GM18498 (cell line): ENCODE results near the gene SLC34A3.
A peak's percentile ranks its signal among the peaks of the same experiment; 100 is the strongest.

ENCODE experiments used
- ATAC-seq: cut with Tn5 transposase; IDR thresholded peaks from one replicate; pipeline ENCODE4 v1.9.1; 2021; ENCODE audit warnings: mild to moderate bottlenecking, moderate library complexity; ENCODE audit not compliant: unreplicated experiment

The SLC34A3 gene

DNA sequence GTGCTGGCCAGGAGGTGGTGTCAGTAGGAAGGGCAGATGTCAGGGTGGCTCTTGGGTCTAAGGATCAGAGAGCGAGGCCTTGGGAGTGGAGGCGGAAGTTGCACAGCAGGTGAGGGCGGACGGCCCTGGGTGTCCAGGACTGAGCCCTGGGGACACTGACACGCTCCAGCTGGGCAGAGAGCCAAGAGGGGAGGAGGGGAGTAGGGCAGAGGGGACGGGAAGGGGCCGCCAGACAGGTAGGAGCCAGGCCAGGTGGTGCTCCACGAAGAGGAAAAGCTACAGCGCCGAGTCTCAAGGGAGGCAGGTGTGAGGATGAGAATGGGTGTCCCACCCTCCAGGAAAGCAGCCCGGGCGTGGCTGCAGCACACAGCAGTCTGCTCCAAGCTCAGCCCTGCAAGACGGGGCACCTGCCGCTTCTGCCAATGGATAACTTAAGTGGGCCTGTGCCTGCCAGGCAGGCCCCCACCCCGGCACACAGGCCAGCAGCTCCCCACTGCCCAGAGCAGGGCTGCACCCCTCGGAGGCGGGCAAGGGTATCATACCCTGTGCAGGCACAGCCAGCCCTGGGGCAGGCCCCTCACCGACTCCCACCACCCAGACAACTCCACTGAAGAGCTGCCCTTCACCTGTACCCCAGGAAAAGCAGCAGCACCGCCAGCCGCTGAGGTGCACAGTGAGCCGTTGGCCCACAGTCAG lies 35.0 kb upstream of the SLC34A3 start:
- no peak for ATAC-seq

DNA sequence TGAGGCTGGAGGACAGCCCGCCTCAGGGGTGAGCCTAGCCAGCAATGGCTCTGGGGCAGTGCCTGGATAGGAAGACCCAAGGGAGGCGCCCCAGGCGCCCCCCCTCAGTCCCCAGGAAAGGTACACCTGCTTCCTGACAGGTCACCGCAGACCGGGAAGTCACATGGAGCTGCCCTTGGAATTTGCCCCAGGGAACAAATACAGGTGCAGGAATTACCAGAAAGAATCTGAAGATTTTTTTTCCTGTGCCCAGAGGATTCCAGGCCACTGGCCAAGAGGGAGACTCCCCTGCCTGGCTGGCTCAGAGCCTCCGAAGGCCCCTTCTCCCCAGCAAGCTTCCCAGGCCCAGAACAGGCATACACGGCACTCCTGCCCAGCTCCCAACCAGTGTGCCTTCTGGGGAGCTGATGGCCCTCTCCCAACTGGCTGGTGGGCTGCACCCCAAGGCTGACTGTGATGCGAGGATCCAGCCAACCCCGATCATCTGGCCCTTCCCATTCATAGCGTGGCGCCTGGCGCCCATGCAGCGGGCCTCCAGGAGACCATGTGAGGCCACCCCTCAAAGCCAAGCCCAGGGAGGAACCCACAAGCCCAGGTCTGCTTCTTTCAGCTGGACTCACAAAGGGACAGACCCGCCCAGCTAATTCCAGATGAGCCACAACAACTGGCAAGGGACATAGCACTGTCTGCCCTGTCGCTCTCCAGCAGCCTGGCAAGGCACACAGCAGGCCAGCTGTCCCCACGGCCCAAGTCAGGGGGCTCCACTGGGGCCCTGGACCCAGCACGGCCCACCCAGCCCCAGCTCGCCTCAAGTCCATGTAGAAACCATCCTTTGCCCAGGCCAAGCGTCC lies 32.4 kb upstream of the SLC34A3 start:
- no peak for ATAC-seq

DNA sequence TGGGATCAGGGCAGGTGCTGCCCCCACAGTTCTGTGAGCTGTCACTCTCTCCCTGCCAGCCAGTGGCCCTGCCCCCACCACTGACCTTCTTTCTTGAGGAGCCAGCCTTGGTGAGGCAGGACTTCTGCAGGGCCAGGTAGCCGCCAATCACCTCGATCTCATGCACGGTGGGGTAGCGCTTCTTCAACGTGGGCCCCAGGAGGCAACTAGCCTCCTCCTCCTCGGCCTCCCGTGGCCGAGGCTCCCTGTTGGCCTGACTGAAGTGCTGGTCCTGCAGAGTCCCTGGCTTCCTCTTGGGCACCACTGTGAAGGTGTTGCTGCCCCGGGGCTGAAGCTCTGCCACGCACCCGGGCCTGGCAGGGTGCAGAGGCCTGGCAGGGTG lies 31.8 kb upstream of the SLC34A3 start:
- ATAC-seq, result no peak

DNA sequence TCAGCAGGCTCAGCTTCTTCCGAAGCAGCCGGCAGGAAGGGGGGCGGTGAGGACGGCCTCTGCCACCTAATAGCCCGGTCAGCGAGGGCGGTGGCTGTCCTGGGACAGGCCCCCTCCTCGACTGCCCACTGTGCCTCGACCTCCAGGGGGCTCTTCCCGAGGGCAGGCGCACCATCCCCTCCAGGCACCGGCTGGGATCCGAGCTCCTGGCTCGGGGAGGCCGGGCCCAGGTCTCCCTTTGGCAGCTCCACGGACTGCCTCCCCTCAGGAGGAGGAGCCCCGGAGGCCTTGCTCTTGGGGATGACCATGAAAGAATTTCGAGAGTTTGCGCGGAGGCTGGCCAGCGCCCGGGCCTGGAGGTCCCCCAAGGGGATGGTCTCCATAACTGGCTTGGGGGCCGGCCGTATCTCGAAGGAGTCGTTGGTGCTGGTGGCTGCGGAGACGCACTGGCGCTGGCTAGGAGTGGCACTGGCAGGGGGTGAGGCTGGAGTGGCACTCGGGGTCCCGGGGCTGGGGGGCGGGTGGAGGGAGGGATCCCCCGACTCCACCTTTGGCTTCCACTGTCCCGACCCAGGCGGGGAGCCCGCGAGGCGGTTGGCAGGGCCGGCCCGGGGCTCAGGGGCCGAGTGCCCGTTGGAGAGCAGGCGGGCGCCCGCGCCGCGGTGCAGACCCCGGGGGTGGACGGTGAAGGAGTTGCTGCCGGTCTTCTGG lies 31.1 kb upstream of the SLC34A3 start:
- no peak for ATAC-seq

DNA sequence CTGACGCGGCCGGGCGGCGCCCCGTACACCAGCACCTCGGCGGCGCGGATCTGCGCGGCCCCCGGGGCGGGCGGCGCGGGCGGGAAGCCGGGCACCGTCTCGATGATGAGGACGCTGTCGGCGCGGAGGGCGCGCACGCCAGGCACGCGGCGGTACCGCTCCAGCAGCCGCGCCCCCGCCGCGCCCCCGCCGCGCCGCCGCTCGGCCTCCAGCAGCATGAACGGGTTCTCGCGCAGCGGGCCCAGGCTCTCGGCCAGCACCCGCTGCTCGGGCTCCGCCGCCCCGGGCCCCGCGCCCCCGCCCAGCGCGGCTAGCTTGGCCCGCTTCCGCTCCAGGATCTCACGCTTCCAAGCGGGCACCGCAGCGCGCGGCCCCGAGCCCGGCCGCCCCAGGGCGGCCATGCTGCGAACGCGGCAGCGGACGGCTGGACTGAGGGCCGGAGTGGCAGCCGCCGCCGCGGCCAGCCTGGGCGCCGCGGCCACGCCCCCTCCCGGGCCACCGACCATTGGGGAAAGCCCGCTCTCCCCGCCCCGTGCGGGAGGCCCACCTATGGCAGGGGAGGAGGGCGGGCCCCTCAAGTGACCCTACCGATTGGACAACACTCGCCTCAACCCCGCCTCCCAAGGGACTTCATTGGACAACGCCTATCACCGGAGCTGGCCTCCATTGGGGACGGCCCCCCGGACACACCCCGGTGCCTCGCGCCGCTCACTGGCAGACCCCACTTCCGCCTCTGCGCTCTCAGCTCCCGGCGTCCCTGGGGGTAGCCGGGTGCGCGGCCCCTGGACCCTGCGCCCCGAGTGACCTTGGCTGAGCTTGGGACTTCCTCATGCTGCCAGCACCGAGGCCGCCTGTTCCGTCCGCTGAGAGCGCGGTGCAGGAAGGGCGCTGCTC lies 30.1 kb upstream of the SLC34A3 start, which contains the start of gene TPRN:
Gene TPRN (minus strand): TSS at position 431 of the 894 bp plus-strand sequence. CDS start 30 bp downstream, at position 401.
- ATAC-seq, result peak; percentile 92

DNA sequence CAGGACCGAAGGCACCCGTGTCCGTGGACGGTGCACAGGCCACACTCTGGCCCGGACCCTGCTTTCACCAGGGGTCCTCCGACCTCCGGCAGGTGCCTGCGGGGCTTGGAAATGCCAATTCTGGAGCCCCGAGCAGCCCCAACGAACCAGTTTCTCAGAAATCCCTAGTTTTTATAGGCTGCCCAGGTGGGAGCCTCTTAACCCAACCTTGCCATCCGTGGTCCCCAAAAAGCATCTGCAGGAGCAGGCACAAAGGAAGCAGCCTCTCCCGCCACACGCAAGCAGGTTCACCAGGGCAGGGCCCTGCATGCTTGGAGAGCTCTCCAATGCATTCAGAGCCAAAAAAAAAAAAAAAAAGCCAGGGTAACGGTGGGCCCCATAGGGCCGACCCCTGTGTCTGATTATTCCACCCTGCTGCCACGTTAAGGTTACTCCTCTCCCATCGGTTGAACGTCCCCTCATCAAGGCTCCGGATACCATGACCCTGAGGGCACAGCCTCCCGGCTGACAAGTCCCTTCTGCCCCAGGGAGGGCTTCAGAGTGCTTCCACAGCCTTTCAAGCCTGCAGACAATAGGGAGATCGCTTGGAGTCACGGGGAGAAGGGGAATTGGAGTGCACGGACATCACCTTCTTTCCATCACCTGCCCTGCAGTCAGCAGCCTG lies 29.4 kb upstream of the SLC34A3 start:
- no peak for ATAC-seq

DNA sequence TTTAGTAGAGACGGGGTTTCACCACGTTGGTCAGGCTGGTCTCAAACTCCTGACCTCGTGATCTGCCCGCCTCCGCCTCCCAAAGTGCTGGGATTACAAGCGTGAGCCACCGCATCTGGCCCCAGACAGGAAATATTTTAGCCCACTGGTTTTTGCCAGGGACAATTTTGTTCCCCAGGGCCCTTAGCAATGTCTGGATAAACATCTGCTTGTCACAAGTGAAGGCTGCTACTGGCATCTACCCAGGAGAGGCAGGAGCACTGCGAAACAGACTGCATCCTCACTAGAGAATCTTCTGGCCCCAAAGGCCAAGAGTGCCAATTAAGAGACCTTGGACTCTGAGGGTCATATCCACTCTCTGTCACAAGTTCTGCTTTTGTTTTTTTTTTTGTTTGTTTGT lies 27.7 kb upstream of the SLC34A3 start:
- no peak for ATAC-seq

DNA sequence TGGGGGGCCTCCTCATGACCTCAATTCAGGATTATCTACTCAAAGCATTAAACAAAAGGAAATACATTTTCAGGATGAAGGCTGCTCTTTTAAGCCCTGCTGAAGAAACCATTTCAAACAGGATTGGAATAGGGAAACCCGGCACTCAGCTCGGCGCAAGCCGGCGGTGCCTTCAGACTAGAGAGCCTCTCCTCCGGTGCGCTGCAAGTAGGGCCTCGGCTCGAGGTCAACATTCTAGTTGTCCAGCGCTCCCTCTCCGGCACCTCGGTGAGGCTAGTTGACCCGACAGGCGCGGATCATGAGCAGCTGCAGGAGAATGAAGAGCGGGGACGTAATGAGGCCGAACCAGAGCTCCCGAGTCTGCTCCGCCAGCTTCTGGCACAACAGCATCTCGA lies 26.0 kb upstream of the SLC34A3 start:
- no peak for ATAC-seq

DNA sequence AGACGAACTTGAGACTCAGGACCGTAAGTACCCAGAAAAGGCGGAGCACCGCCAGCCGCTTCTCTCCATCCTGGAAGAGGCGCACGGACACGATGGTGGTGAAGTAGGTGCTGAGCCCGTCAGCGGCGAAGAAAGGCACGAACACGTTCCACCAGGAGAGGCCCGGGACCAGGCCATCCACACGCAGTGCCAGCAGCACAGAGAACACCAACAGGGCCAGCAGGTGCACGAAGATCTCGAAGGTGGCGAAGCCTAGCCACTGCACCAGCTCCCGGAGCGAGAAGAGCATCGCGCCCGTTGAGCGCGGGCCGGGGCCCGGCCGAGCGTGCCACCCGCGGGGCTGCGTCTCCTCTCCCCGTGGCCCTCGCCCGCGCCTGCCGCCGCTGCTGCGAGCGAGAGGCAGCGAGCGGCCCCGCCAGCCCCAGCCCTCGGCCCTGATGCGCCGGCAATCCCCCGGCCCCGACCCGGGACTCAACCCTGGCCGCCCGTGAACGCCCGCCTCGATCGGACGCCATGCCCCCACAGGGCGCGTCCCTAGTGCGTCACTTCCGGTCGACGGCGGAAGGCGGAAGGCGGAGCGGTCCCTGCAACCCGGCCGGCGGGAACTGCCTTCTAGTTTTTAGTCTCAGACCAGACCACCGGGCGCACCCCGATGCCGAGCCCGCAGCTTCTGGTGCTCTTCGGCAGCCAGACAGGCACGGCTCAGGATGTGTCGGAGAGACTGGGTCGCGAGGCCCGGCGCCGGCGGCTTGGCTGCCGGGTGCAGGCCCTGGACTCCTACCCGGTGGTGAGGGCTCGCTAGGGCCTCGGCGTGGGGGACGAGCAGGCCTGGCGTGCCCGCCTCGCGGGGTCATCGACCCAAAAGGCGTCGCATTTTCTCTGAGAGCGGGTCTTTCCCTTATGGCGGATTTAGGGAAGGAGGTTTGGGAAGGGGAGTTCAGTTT lies 25.3 kb upstream of the SLC34A3 start, which contains the start of the genes NDOR1 and TMEM203:
Gene NDOR1 (plus strand): TSS at position 575 of the 944 bp plus-strand sequence. CDS start 78 bp downstream, at position 653.
Gene TMEM203 (minus strand): TSS at position 523 of the 944 bp plus-strand sequence. CDS start 234 bp downstream, at position 289.
- peak; percentile 39 for ATAC-seq

DNA sequence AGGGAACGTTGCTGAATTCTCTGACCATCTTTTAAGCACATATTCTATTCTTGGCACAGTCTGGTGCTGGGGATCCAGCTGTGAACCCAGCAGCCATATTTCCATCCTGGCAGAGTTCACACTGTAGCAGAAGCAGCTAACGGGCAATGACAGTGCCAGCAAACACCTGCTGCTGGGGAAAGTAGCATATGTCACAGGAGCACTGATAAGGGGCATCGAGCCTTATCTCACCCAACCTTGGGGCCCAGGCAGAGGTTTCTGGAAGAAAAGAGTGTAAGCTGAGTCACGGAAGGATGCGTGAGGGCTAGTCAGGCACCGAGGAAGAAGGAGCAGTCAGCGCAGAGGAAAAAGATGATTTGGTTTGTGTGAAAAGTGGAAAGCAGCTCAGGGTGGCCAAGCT lies 24.1 kb upstream of the SLC34A3 start:
- no peak for ATAC-seq

DNA sequence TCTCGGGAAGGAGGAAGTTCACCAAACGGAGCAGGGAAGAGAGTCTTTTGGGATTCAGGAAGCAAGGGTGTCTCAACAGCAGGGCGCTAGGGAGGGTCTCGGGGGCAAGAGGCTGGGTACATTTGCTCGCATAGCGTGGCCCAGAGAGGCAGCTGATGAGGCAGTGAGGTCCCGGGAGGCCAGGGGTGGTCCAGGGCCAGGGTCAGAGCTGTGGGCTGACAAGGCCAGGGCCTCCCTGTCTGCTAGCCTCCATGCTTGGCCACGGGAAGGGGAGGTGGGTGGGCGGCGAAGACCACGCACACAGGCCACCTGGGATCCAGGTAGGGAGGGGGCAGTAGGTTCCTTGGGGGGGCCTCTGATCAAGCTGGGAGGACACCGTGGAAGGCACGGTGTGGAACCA lies 19.2 kb upstream of the SLC34A3 start:
- no peak for ATAC-seq

DNA sequence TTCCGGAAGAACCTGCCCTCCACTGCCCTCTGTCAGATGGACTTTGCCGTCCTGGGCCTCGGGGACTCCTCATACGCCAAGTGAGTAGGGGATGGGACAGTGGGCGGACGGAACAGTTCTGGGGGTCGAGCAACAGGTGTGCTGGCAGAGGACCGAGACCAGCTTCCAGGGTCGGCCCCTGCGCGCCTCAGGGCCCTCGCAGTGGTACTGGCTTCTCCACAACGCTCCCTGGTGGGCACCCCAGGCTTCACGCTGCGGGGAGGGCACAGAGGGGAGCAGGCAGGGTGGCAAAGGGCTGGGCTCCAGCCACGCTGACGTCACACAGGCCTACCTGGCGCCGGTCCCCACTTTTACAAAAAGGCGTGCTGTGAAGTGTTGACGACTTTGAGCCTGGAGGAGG lies 18.2 kb upstream of the SLC34A3 start:
- no peak for ATAC-seq

DNA sequence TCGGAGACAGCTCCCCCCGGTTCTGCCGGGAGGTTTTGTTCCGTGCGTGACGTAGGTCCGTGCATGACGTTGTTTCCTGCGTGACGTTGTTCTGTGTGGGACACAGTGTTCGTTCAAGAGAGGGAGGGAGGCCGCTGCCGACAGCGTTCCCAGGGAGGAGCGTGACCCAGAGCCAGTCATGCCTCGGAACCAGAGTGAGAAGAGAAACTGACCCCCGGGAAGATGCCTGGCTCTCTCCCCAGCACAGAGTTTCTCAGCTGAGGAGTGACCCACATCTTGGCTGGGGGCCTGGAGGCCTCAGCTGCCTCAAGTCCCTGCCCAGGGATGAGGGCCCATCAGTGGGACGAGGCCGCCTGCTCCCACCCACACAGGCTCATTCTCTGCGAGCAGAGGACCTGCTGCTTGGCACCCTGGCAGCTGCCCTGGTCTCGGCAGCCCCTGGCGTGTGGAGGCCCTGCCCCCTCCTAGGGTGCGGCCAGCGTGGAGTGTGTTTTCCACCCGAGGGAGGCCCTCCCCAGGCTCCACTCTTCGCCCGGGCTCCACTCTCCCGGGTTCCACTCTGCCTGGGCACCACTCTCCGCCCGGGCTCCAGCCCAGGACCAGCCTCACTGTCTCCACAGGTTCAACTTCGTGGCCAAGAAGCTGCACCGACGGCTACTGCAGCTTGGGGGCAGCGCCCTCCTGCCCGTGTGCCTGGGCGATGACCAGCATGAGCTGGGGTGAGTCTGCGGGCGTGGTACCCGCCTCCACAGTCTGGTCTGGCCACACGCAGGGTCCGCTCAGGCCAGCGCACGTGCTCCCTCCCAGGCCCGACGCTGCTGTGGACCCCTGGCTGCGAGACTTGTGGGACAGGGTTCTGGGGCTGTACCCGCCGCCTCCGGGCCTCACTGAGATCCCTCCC lies 17.3 kb upstream of the SLC34A3 start:
- ATAC-seq, result no peak

DNA sequence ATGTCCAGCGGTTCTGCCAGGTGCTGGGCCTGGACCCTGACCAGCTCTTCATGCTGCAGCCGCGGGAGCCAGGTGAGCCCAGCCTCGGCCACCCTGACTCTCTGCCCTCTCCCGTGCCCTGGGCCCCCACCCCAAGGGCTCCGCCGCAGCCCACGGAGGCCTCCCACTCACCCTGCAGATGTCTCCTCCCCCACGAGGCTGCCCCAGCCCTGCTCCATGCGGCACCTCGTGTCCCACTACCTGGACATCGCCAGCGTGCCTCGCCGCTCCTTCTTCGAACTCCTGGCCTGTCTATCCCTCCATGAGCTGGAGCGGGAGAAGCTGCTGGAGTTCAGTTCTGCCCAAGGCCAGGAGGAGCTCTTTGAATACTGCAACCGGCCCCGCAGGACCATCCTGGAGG lies 16.1 kb upstream of the SLC34A3 start:
- no peak for ATAC-seq

DNA sequence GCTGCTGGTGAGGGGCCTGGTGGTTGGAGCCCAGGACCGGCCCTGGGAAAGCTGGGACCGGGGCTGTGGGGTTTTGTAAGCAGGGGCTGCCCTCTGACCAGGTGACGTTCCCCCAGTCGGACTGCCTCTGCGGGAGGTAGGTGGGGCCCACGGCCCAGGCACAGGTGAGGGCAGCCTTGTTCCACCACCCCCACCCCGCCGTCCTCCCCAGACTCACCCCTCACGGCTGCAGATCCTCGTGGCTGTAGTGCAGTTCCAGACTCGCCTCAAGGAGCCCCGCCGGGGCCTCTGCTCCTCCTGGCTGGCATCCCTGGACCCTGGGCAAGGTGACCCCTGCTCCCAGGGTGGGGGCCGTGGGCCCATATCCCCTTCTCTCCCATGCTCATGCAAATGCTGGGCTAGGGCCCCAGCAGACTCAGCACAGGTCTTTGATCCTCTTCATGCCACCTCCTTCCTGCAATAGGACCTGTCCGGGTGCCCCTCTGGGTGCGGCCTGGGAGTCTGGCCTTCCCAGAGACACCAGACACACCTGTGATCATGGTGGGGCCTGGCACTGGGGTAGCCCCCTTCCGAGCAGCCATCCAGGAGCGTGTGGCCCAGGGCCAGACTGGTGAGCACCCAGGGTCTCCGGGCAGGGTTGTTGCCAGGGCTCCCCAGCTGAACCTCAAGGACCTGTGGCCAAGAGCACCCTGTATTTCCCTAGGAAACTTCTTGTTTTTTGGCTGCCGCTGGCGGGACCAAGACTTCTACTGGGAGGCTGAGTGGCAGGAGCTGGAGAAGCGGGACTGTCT lies 15.3 kb upstream of the SLC34A3 start:
- no peak for ATAC-seq

DNA sequence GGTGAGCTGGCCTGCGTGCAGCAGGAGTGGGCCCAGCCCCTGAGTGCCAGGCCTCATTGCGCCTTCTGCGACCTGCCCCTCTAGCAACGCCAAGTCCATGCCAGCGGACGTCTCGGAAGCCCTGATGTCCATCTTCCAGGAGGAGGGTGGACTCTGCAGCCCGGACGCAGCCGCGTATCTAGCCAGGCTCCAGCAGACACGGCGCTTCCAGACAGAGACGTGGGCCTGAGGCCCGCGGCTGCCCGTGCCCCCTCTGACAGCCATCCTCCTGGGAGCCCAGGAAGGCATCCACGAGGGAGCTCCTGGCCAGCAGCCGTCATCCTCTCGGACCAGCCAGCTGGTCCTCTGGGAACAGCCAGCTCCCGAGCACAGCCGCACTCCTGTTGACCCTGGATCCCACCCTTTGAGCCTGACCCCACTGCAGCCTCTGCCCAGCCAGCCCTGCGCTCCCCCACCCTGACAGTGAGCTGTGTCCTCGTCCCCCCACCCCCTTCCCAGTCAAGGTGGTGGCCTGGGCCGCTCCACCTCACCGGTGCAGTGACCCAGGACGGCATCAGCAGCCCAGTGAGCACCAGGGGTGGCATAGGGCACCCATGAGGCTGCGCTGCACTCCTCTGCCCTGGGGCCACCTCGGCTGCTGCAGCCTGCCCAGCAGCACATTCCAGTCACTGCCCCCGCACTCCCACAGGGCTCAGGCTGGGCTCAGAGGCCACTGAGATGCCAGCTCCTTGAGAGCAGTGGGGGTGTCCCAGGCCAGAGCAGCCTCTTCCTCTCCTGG lies 14.3 kb upstream of the SLC34A3 start:
- ATAC-seq, result no peak
